HG02610 (cell line): ENCODE data around the gene FAXDC2.

Experiments used
- ATAC-seq: cut with Tn5 transposase; IDR thresholded peaks from one replicate; pipeline ENCODE4 v1.9.1; 2021; ENCODE audit warnings: mild to moderate bottlenecking, moderate library complexity; ENCODE audit not compliant: unreplicated experiment

Gene FAXDC2, protein sequence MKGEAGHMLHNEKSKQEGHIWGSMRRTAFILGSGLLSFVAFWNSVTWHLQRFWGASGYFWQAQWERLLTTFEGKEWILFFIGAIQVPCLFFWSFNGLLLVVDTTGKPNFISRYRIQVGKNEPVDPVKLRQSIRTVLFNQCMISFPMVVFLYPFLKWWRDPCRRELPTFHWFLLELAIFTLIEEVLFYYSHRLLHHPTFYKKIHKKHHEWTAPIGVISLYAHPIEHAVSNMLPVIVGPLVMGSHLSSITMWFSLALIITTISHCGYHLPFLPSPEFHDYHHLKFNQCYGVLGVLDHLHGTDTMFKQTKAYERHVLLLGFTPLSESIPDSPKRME

DNA sequence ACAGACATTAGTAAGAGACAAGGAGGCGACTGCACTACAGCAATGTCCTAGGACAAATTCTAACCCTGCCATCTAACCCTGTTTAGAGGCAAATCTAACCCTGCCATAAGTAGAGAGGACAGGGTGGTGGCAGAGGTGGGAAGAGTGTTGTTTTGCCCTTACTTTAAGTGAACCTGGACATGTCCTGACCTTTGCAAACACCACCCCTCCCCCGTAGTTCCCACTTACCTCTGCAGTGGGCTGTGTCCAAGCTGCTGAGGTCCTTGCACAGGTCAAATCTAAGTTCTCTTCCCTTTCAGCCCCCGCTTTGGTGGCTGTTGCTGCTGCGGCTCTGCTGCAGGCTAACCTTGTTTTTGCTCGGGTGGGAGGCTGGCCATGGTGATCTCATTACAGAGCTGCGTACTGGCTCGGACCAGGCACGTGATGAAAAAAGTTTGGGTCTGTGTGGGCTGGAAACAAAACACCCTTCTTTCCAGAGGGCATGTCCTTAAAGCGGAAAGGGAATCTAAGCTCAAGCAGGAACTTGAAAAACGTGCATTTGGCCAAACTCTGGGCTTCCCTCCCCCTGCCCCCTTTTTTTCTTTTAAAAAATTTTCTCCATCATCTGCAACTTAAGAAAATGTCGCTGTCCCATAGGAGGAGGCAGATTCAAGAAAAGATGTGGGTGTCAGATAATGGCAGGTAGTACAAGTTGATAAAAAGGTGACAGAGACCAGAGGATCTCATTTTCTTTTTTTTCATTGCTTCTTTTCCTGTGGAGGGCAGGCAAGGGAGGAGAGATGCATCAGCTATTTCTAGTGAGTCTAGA is at the start of gene FAXDC2:
TSS of gene FAXDC2 (minus strand) at position 349 of the 808 bp plus-strand sequence. CDS start 12,425 bp downstream, outside the sequence.
- ATAC-seq = no peak

GRCh38 chr5:154900066-154900465 is 49.7 kb upstream of the FAXDC2 start:
- ATAC-seq = no peak

DNA sequence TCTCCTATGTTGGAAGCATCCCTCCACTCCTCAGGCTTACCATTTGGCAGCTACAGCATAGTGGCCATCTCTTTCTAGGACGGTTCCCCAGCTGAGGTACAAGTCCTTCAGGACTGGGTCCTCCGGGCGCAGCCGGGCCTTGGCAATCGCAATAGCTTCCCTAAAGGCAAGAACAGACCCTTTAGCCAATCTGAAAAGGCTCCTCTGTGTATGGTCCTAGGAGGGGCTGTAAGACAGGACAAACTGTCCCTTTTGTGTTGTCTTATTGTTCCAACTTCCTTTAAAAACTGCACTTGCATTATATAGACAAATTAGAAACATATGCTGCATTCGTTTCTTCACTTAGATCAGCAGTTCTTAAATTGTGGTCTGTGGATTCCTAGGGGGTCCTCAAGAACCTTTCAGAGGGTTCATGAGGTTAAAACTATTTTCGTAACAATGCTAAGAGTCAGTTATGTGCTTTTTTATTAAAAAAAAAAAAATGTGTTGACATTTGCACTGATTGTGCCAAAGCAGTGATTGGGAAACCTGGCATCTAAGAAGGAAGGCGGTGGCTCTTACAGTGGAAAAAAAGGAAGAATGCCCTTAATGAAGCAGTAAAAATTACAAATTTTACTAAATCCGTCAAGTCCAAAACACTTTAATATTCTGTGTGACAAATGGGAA is 48.9 kb upstream of the FAXDC2 start:
- ATAC-seq = no peak

- no peak for ATAC-seq
Measured at GRCh38 chr5:154898210-154898609, 47.8 kb upstream of the FAXDC2 start.

DNA sequence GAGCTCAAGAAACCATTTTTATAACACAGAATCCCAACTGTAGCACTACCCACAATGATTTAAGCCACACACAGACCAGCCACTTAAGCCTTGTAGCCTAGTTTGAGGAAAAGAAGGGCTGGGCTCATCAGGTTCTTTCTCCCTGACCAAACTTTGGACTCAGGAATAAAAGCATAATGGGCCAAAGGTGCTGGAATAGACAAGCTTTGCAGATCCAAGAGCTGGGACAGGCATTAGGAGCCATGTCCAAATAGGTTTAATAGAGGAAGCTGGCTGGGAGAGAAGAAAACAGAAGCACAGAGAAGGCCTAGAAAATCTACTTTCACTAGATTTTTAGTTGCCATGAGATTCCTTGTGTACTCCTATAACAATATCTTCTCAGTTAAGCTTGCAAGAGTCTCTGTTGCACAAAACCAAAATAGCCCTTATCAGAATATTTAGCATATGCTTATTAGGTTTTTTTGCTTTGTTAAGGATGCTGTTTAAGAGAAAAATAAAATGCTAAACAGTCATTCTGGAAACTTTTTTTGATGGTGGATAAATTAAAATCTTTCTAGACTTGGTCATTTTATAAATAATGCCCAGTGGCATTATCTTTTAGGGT is 46.3 kb upstream of the FAXDC2 start:
- no peak for ATAC-seq

DNA sequence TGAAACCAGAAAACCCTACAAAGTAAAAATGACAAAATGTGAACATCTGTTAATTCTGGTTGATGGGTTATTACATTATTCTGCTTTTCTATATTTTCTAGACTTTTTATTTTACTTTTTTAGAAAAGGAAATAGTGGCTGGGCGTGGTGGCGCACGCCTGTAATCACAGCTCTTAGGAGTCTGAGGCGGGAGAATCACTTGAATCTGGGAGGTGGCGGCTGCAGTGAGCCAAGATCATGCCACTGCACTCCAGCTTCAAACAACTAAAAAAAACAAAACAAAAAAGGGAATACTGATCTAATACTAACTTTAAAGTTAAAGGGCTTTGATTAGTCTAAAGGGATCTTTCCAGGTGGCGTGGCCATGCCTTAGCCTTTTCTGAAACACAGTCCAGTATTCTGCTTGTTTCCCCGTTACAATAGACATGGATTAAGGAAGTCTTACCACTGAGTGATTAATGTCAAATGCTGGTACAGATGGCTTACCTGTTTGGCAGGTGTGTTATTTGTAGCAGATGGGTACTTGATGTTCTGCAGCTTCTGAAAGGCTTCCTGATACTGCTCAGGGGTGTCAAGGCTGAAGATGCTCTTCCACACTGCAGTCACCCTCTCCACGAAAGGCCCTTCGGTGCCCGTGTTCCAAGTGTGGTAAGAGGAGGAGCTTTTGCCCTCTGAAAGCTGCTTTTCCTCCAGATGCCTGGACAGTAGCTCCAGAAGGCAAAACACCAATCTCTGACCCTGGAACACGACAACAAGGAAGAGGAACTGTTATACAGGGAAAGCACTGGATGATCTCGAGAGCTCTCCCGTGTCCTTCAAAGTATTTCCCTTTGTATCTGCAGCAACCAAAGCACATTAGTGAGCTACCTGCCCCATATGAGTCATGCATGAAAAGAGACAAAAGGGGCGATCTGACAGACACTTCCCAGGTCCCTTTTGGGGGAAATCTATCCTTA is 45.5 kb upstream of the FAXDC2 start:
- ATAC-seq = no peak

GRCh38 chr5:154893381-154893780 is 43.0 kb upstream of the FAXDC2 start:
- no peak for ATAC-seq

DNA sequence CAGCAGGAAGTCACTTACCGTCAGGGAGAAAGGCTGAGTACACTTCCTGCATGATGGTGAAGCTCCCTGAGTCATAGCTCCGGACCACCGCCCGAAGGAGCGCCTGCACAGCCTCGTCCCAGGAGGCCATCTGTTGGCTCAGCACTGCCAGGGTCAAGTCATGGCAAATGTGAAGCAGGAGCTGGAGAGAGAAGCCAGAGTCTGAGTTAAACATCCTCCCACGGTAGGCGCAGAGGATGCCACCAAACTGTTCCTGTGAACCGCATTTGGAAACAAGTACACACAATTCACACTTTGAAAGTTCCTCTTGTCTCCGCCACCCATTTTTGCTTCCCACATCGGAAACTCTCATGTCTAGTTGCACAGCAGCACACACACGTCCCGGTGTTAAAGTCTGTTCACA is 42.0 kb upstream of the FAXDC2 start:
- ATAC-seq = no peak

GRCh38 chr5:154885439-154885838 is 35.0 kb upstream of the FAXDC2 start:
- no peak for ATAC-seq

GRCh38 chr5:154884424-154884823 is 34.0 kb upstream of the FAXDC2 start:
- ATAC-seq = no peak

DNA sequence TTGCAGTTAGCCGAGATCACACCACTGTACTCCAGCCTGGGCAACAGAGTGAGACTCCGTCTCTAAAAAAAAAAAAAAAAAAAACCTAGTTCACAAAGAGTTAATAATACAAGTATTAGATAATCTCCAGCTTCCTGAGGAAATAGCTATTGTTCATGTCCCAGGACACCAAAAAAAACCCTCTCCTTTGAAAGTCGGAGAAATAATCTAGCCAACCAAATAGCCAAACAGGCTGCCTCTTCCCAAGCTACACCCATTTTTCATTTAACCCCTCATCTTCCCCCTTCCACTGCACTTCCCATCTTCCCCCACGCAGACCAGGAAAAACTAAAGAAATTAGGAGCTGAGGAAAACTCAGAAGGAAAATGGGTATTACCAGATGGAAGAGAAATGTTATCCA is 31.6 kb upstream of the FAXDC2 start:
- ATAC-seq = no peak

DNA sequence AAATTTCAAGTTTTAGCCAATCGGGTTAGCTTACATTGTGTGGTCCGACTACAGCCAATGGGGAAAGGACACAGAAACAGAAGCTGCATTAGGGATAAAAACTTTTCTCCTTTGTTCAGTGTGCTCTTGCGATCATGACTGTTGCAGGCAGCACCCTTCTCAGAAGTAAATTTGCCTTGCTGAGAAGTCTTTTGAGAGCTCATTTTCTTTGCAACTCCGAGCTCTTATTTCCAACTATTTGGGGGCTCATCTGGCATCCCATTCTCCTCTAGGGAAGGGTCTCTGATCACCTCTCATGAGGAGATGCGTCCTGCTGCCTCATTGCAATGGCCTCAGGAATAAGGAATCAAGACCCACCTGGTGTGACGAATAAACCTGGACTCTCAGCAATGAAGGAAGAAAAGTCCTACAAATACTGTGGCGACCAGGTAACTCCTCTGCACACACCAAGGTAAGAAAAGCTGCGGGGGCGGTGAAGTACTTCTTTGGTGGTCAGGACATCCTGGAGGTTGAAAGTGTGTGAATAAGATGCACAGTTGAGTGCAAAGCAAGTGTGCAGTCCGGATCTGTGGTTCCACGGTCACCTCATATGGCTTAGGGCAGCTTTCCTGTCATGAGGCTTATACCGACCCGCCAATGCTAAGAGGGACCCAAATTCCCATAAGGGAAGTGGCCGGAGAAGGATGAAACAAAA is 28.4 kb upstream of the FAXDC2 start:
- ATAC-seq = no peak

GRCh38 chr5:154873791-154874331 is 23.5 kb upstream of the FAXDC2 start:
- no peak for ATAC-seq

DNA sequence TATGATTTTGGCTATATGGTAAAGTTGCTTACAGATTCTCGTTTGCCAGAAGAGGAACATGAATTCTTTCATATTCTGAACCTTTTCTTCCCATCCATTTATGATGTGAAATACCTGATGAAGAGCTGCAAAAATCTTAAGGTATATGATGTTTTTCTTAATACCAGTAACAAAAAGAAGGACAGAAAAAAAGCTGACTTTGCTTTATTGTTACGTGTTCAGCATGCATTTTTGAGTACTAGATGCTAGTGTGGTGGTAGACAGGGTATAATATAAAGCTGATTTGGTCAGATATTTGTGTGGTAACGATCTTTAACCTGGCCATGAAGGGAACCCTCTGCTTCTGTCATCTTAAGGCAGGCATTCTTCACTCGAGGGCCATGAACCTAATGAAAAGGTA is 21.3 kb upstream of the FAXDC2 start:
- no peak for ATAC-seq

GRCh38 chr5:154868702-154869101 is 18.3 kb upstream of the FAXDC2 start:
- no peak for ATAC-seq

DNA sequence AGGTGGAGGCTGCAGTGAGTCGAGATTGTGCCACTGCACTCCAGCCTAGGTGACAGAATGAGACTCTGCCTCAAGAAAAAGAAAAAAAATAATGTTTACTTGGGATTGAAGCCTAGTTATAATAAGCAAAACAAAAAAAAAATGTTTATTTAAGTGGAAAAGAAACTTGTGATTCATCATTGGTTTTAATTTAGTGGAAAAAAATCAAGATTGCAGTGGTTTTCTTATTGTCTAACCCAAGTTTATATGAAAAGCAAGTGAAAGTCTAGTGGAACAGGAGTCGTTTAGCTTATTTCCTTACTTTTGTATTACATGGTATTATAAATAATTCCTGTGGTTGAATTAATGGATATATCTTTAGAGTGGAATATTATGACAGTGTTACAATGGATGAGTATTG is 16.4 kb upstream of the FAXDC2 start:
- no peak for ATAC-seq

GRCh38 chr5:154865466-154866184 is 15.2 kb upstream of the FAXDC2 start:
- ATAC-seq = no peak

GRCh38 chr5:154863291-154864080 is 13.1 kb upstream of the FAXDC2 start:
- no peak for ATAC-seq
